ENCODE measurements around the gene SLC52A1.

- TF ChIP-seq EZH2phosphoT487 (IDR thresholded peaks at IDR 0.05; ENCODE audit: low read length), result no peak
- TF ChIP-seq, protein P1, sequence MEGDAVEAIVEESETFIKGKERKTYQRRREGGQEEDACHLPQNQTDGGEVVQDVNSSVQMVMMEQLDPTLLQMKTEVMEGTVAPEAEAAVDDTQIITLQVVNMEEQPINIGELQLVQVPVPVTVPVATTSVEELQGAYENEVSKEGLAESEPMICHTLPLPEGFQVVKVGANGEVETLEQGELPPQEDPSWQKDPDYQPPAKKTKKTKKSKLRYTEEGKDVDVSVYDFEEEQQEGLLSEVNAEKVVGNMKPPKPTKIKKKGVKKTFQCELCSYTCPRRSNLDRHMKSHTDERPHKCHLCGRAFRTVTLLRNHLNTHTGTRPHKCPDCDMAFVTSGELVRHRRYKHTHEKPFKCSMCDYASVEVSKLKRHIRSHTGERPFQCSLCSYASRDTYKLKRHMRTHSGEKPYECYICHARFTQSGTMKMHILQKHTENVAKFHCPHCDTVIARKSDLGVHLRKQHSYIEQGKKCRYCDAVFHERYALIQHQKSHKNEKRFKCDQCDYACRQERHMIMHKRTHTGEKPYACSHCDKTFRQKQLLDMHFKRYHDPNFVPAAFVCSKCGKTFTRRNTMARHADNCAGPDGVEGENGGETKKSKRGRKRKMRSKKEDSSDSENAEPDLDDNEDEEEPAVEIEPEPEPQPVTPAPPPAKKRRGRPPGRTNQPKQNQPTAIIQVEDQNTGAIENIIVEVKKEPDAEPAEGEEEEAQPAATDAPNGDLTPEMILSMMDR (IDR thresholded peaks at IDR 0.05; ENCODE audit: low read length), result no peak
Observed at GRCh38 chr17:4998027-4998731, 37.0 kb downstream of the SLC52A1 start.
